Measurements from ENCODE around the gene POLR1E.
"Not testable (repeated sequence)": the region's sequence is repeated elsewhere in the genome, so short reads cannot be mapped to it uniquely, and the experiment has no call there.

DNA sequence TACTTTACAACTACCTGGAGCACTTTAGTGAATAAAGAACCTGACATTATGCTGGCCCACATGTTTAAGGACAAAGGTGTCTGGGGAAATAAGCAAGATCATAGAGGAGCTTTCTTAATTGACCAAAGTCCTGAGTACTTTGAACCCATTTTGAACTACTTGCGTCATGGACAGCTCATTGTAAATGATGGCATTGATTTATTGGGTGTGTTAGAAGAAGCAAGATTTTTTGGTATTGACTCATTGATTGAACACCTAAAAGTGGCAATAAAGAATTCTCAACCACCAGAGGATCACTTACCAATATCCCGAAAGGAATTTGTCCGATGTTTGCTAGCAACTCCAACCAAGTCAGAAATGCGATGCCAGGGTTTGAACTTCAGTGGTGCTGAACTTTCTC, 8.3 kb upstream of the POLR1E start:
- not testable (repeated sequence) for TF ChIP-seq POLR2A (IDR thresholded peaks at IDR 0.05; ENCODE audit: borderline replicate concordance, extremely low read depth, insufficient read depth, insufficient read length); CBX3 (IDR thresholded peaks at IDR 0.05; ENCODE audit: low read depth); SRF (IDR thresholded peaks at IDR 0.05; ENCODE audit: low read depth); EZH2 (IDR thresholded peaks at IDR 0.05); TCF7L2 (IDR thresholded peaks at IDR 0.05; ENCODE audit: borderline replicate concordance, extremely low read depth, insufficient read depth, insufficient read length); POLR2AphosphoS5 (IDR thresholded peaks at IDR 0.05; ENCODE audit: low read depth, low read length); YY1 (IDR thresholded peaks at IDR 0.05; ENCODE audit: extremely low read depth, insufficient replicate concordance, low read depth, low read length); RAD21 (IDR thresholded peaks at IDR 0.05; ENCODE audit: low read depth)
- TF ChIP-seq, protein P1, sequence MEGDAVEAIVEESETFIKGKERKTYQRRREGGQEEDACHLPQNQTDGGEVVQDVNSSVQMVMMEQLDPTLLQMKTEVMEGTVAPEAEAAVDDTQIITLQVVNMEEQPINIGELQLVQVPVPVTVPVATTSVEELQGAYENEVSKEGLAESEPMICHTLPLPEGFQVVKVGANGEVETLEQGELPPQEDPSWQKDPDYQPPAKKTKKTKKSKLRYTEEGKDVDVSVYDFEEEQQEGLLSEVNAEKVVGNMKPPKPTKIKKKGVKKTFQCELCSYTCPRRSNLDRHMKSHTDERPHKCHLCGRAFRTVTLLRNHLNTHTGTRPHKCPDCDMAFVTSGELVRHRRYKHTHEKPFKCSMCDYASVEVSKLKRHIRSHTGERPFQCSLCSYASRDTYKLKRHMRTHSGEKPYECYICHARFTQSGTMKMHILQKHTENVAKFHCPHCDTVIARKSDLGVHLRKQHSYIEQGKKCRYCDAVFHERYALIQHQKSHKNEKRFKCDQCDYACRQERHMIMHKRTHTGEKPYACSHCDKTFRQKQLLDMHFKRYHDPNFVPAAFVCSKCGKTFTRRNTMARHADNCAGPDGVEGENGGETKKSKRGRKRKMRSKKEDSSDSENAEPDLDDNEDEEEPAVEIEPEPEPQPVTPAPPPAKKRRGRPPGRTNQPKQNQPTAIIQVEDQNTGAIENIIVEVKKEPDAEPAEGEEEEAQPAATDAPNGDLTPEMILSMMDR (IDR thresholded peaks at IDR 0.05 in 2 of 3, conservative IDR thresholded peaks at IDR 0.05 in 1 of 3; ENCODE audit: borderline replicate concordance in 1 of 3, insufficient read depth in 1 of 3, low read depth in 2 of 3, low read length in 2 of 3), result not testable (repeated sequence)
- TF ChIP-seq, protein P2, sequence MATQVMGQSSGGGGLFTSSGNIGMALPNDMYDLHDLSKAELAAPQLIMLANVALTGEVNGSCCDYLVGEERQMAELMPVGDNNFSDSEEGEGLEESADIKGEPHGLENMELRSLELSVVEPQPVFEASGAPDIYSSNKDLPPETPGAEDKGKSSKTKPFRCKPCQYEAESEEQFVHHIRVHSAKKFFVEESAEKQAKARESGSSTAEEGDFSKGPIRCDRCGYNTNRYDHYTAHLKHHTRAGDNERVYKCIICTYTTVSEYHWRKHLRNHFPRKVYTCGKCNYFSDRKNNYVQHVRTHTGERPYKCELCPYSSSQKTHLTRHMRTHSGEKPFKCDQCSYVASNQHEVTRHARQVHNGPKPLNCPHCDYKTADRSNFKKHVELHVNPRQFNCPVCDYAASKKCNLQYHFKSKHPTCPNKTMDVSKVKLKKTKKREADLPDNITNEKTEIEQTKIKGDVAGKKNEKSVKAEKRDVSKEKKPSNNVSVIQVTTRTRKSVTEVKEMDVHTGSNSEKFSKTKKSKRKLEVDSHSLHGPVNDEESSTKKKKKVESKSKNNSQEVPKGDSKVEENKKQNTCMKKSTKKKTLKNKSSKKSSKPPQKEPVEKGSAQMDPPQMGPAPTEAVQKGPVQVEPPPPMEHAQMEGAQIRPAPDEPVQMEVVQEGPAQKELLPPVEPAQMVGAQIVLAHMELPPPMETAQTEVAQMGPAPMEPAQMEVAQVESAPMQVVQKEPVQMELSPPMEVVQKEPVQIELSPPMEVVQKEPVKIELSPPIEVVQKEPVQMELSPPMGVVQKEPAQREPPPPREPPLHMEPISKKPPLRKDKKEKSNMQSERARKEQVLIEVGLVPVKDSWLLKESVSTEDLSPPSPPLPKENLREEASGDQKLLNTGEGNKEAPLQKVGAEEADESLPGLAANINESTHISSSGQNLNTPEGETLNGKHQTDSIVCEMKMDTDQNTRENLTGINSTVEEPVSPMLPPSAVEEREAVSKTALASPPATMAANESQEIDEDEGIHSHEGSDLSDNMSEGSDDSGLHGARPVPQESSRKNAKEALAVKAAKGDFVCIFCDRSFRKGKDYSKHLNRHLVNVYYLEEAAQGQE (IDR thresholded peaks at IDR 0.05; ENCODE audit: low read depth), result not testable (repeated sequence)
